SK-N-MC (cell line): Measurements from ENCODE around the gene OMD.
A peak's percentile ranks its signal among the peaks of the same experiment; 100 is the strongest.

ENCODE experiments used
- DNase-seq: peaks from one replicate; pipeline ENCODE4 v3.0.0-alpha.2; 2011; ENCODE audit warnings: low read depth, low spot score
- H3K27ac ChIP-seq: fragments of 200-600 bp; sonication (generic); 2 replicates; pipeline ENCODE4 v1.5.1; 2016; ENCODE audit warnings: mixed run types
- H3K36me3 ChIP-seq: fragments of 200-600 bp; sonication (generic); 2 replicates; pipeline ENCODE4 v1.6.1; 2017; ENCODE audit warnings: antibody characterized with exemption, low read length, mixed read lengths; ENCODE audit not compliant: insufficient read depth
- H3K4me3 ChIP-seq: fragments of 200-600 bp; sonication (generic); 2 replicates; pipeline ENCODE4 v1.5.1; 2016
- H3K9ac ChIP-seq: fragments of 200-600 bp; sonication (generic); 2 replicates; pipeline ENCODE4 v1.8.0; 2017; ENCODE audit warnings: mixed run types, mixed read lengths; ENCODE audit not compliant: insufficient read length
- H3K9me3 ChIP-seq: fragments of 200-600 bp; sonication (generic); 2 replicates; pipeline ENCODE4 v1.6.1; 2017; ENCODE audit warnings: low read depth, mild to moderate bottlenecking, antibody characterized with exemption, low read length, moderate library complexity, mixed read lengths
- EZH2 ChIP-seq: fragments of 200-600 bp; sonication (generic); IDR thresholded peaks from one replicate; pipeline ENCODE4 v1.6.1; 2017; ENCODE audit warnings: antibody characterized with exemption
- FOXP2 ChIP-seq: optimal IDR thresholded peaks from 2 replicates; pipeline ENCODE3; 2011; ENCODE audit warnings: mild to moderate bottlenecking, moderate library complexity; ENCODE audit not compliant: insufficient read depth; ENCODE audit errors: extremely low read length, control extremely low read depth
- POLR2AphosphoS5 ChIP-seq: IDR thresholded peaks from 2 replicates; pipeline ENCODE4 v1.6.1; 2012; ENCODE audit warnings: mild to moderate bottlenecking, low read depth, low read length, borderline replicate concordance

OMD gene

GRCh38 chr9:92385477-92385876 is 38.8 kb downstream of the OMD start:
- no peak overlapping the region for H3K4me3 ChIP-seq
- no peak for DNase-seq
- H3K36me3 ChIP-seq: no peaks in the 10 kb centered on the region
- H3K27ac ChIP-seq: no peak overlapping the region
- no peak overlapping the region for H3K9ac ChIP-seq
- TF ChIP-seq EZH2 (no peak), FOXP2 (no peak), POLR2AphosphoS5 (no peak)
- H3K9me3 ChIP-seq: no peaks in the 10 kb centered on the region

- TF ChIP-seq POLR2AphosphoS5 (no peak), EZH2 (no peak), FOXP2 (no peak)
- Histone ChIP-seq H3K4me3 (no peak overlapping the region), H3K9ac (no peak overlapping the region), H3K36me3 (no peaks in the 10 kb centered on the region), H3K9me3 (no peaks in the 10 kb centered on the region), H3K27ac (no peak overlapping the region)
- DNase-seq: no peak
These were observed 39.3 kb downstream of the OMD start for GRCh38 chr9:92385001-92385400.

GRCh38 chr9:92384375-92384774 is 39.9 kb downstream of the OMD start:
- DNase-seq: no peak
- H3K27ac ChIP-seq: no peak overlapping the region

GRCh38 chr9:92381775-92382174 is 42.5 kb downstream of the OMD start:
- no peak overlapping the region for H3K27ac ChIP-seq
- DNase-seq: no peak
- TF ChIP-seq POLR2AphosphoS5: no peak
- TF ChIP-seq EZH2: no peak
- no peak for TF ChIP-seq FOXP2
- H3K9ac ChIP-seq: no peak overlapping the region
- no peak overlapping the region for H3K4me3 ChIP-seq
- H3K9me3 ChIP-seq: no peaks in the 10 kb centered on the region
- no peaks in the 10 kb centered on the region for H3K36me3 ChIP-seq

More at GRCh38 chr9:92384375-92384774, 39.9 kb downstream of the OMD start:
- TF ChIP-seq POLR2AphosphoS5 (no peak), FOXP2 (no peak)
- Histone ChIP-seq H3K4me3 (no peak overlapping the region), H3K9ac (no peak overlapping the region), H3K9me3 (no peaks in the 10 kb centered on the region), H3K36me3 (no peaks in the 10 kb centered on the region)

GRCh38 chr9:92380603-92381002 is 43.7 kb downstream of the OMD start:
- Histone ChIP-seq H3K27ac (peak overlapping the region; percentile 91; the same call in 1 of the 2 replicates), H3K36me3 (no peaks in the 10 kb centered on the region), H3K9ac (no peak overlapping the region), H3K4me3 (no peak overlapping the region), H3K9me3 (no peaks in the 10 kb centered on the region)
- no peak for DNase-seq
- no peak for TF ChIP-seq FOXP2

- Histone ChIP-seq H3K27ac (peak overlapping the region; percentile 91), H3K4me3 (peak overlapping the region; percentile 50)
- DNase-seq: peak; percentile 83
These were observed 45.3 kb downstream of the OMD start for GRCh38 chr9:92378865-92379560.

GRCh38 chr9:92377876-92378275 is 46.4 kb downstream of the OMD start:
- no peak overlapping the region for H3K27ac ChIP-seq
- H3K9me3 ChIP-seq: no peaks in the 10 kb centered on the region
- no peak overlapping the region for H3K4me3 ChIP-seq
- no peak for TF ChIP-seq FOXP2
- no peak for TF ChIP-seq POLR2AphosphoS5
- no peak for TF ChIP-seq EZH2
- no peak overlapping the region for H3K9ac ChIP-seq
- no peak for DNase-seq
- no peaks in the 10 kb centered on the region for H3K36me3 ChIP-seq

More at GRCh38 chr9:92378865-92379560, 45.3 kb downstream of the OMD start:
- no peaks in the 10 kb centered on the region for H3K36me3 ChIP-seq
- H3K9ac ChIP-seq: no peak overlapping the region
- TF ChIP-seq EZH2: no peak
- peak; percentile 33; the same call in 1 of the 2 replicates for TF ChIP-seq POLR2AphosphoS5
- peak; percentile 73 for TF ChIP-seq FOXP2
- H3K9me3 ChIP-seq: no peaks in the 10 kb centered on the region

- no peak overlapping the region for H3K4me3 ChIP-seq
- H3K9me3 ChIP-seq: no peaks in the 10 kb centered on the region
- no peak overlapping the region for H3K9ac ChIP-seq
- DNase-seq: no peak
- H3K36me3 ChIP-seq: no peaks in the 10 kb centered on the region
- H3K27ac ChIP-seq: no peak overlapping the region
- TF ChIP-seq FOXP2 (no peak), POLR2AphosphoS5 (no peak), EZH2 (no peak)
These were observed 51.1 kb downstream of the OMD start for GRCh38 chr9:92373167-92373566.

- H3K9me3 ChIP-seq: no peaks in the 10 kb centered on the region
- H3K9ac ChIP-seq: no peak overlapping the region
- no peak overlapping the region for H3K4me3 ChIP-seq
- 0 out of 2 replicates have a peak, but pooled peaks cover 5% of the 10 kb centered on the region for H3K36me3 ChIP-seq
- no peak for TF ChIP-seq POLR2AphosphoS5
- no peak for TF ChIP-seq FOXP2
- no peak for TF ChIP-seq EZH2
- no peak overlapping the region for H3K27ac ChIP-seq
- DNase-seq: no peak
These were observed 55.2 kb downstream of the OMD start for GRCh38 chr9:92369075-92369474.
